Astrocyte (in vitro differentiated cells and primary cell): ENCODE results near the gene CSK. TPM values are rescaled to one million over a fixed set of nuclear protein-coding genes. Genes with fewer than 3 reads are reported as not detected.

Experiments used
- DNase-seq: peaks from one replicate; pipeline ENCODE4 v3.0.0-alpha.2; 2010; ENCODE audit warnings: low read depth
- FAIRE-seq: peaks from 2 replicates; lab custom pipeline; 2011; peaks lifted over from hg19 to GRCh38; lab: Jason Lieb, UNC
- H2AFZ ChIP-seq: 2 replicates; pipeline ENCODE4 v1.6.0; 2012; ENCODE audit warnings: low read depth, low read length, inconsistent platforms
- H3K27ac ChIP-seq: 2 replicates; pipeline ENCODE4 v1.5.1; 2011; ENCODE audit warnings: low read depth, low read length, inconsistent platforms
- H3K27me3 ChIP-seq: 2 replicates; pipeline ENCODE4 v1.6.0; 2011; ENCODE audit warnings: low read length, inconsistent platforms; ENCODE audit not compliant: insufficient read depth
- H3K36me3 ChIP-seq: 2 replicates; pipeline ENCODE4 v1.5.1; 2011; ENCODE audit warnings: low read length, inconsistent platforms; ENCODE audit not compliant: insufficient read depth
- H3K4me1 ChIP-seq: 2 replicates; pipeline ENCODE4 v1.5.1; 2011; ENCODE audit warnings: low read length, inconsistent platforms; ENCODE audit not compliant: insufficient read depth
- H3K4me2 ChIP-seq: 2 replicates; pipeline ENCODE4 v1.6.0; 2012; ENCODE audit warnings: low read length, inconsistent platforms
- H3K4me3 ChIP-seq: 2 replicates; pipeline ENCODE4 v1.5.1; 2011; ENCODE audit warnings: low read depth, mild to moderate bottlenecking, low read length, inconsistent platforms; ENCODE audit not compliant: insufficient read depth
- H3K79me2 ChIP-seq: 2 replicates; pipeline ENCODE4 v1.6.0; 2012; ENCODE audit warnings: mild to moderate bottlenecking, low read length, inconsistent platforms; ENCODE audit not compliant: insufficient read depth
- H3K9ac ChIP-seq: 2 replicates; pipeline ENCODE4 v1.6.0; 2012; ENCODE audit warnings: mild to moderate bottlenecking, low read length, inconsistent platforms
- H3K9me3 ChIP-seq: 2 replicates; pipeline ENCODE4 v1.5.1; 2012; ENCODE audit warnings: low read depth, mild to moderate bottlenecking, low read length, inconsistent platforms; ENCODE audit not compliant: insufficient read depth
- H4K20me1 ChIP-seq: 2 replicates; pipeline ENCODE4 v1.6.0; 2012; ENCODE audit warnings: low read length, inconsistent platforms; ENCODE audit not compliant: insufficient read depth
- H3K27ac Mint-ChIP-seq: one replicate; pipeline ENCODE4 v1.8.0; 2021; ENCODE audit warnings: mild to moderate bottlenecking, mixed read lengths; ENCODE audit not compliant: unreplicated experiment
- H3K27me3 Mint-ChIP-seq: one replicate; pipeline ENCODE4 v1.8.0; 2021; ENCODE audit warnings: low read depth, mixed read lengths; ENCODE audit not compliant: unreplicated experiment
- H3K36me3 Mint-ChIP-seq: one replicate; pipeline ENCODE4 v1.8.0; 2021; ENCODE audit warnings: low read depth, mixed read lengths; ENCODE audit not compliant: unreplicated experiment
- H3K4me1 Mint-ChIP-seq: one replicate; pipeline ENCODE4 v1.8.0; 2021; ENCODE audit warnings: low read depth, mixed read lengths; ENCODE audit not compliant: unreplicated experiment
- H3K4me3 Mint-ChIP-seq: one replicate; pipeline ENCODE4 v1.8.0; 2021; ENCODE audit warnings: mild to moderate bottlenecking, moderate library complexity, mixed read lengths; ENCODE audit not compliant: unreplicated experiment
- H3K9me3 Mint-ChIP-seq: one replicate; pipeline ENCODE4 v1.8.0; 2021; ENCODE audit warnings: mild to moderate bottlenecking, mixed read lengths; ENCODE audit not compliant: unreplicated experiment
- EZH2 ChIP-seq: IDR thresholded peaks from 2 replicates; pipeline ENCODE4 v1.6.1; 2012; ENCODE audit warnings: mild to moderate bottlenecking, low read length, inconsistent platforms; ENCODE audit not compliant: insufficient read depth
- total RNA-seq: library from RNA; stranded (reverse); gene quantifications from 2 replicates; pipeline ENCODE4 v1.2.1, GENCODE V29; 2021
- TF ChIP-seq, protein P1 (sequence below): IDR thresholded peaks from 2 replicates; pipeline ENCODE4 v1.5.1; 2011; ENCODE audit warnings: low read depth, mild to moderate bottlenecking, inconsistent platforms, low read length, moderate library complexity; ENCODE audit not compliant: insufficient read depth

CSK gene
- total RNA-seq, 1 donor from 2014 or later: 49.8 TPM

DNA sequence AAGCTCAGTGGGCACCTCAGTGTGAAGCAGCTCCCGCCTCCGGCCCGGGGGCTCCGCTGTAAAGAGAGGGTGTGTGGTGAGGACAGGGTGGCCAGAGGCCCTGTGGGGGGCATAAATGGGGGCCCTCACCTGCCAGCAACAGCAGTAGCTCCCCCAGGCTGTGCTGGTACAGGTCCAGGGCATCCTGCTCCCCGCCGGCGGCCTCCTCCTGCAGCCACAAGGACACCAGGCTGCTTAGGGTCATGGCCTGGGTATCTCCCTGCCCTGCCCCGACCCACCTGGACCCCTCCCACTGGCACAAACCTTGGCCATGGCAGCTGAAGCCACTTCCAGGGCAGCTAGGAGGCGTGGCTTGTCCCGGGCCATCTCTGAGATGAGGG, 56.2 kb downstream of the CSK start:
- H3K36me3 Mint-ChIP-seq: peaks cover 13% of the 10 kb centered on the region
- peaks cover 1% of the 10 kb centered on the region for H3K27me3 Mint-ChIP-seq
- FAIRE-seq (no peak), DNase-seq (no peak)
- Histone ChIP-seq H3K9ac (no peak overlapping the region), H3K79me2 (no peaks in the 10 kb centered on the region), H3K27ac (no peak overlapping the region), H3K36me3 (no peaks in the 10 kb centered on the region), H3K9me3 (no peaks in the 10 kb centered on the region), H4K20me1 (peaks cover 19% of the 10 kb centered on the region), H3K4me3 (no peak overlapping the region), H3K4me1 (peaks cover 7% of the 10 kb centered on the region), H3K4me2 (no peak overlapping the region), H3K27me3 (no peaks in the 10 kb centered on the region), H2AFZ (no peak overlapping the region)
- peaks cover 2% of the 10 kb centered on the region for H3K4me1 Mint-ChIP-seq
- no peak overlapping the region for H3K4me3 Mint-ChIP-seq
- TF ChIP-seq, protein P1, sequence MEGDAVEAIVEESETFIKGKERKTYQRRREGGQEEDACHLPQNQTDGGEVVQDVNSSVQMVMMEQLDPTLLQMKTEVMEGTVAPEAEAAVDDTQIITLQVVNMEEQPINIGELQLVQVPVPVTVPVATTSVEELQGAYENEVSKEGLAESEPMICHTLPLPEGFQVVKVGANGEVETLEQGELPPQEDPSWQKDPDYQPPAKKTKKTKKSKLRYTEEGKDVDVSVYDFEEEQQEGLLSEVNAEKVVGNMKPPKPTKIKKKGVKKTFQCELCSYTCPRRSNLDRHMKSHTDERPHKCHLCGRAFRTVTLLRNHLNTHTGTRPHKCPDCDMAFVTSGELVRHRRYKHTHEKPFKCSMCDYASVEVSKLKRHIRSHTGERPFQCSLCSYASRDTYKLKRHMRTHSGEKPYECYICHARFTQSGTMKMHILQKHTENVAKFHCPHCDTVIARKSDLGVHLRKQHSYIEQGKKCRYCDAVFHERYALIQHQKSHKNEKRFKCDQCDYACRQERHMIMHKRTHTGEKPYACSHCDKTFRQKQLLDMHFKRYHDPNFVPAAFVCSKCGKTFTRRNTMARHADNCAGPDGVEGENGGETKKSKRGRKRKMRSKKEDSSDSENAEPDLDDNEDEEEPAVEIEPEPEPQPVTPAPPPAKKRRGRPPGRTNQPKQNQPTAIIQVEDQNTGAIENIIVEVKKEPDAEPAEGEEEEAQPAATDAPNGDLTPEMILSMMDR: no peak
- no peak for TF ChIP-seq EZH2
- H3K9me3 Mint-ChIP-seq: peaks cover 2% of the 10 kb centered on the region
- no peak overlapping the region for H3K27ac Mint-ChIP-seq

DNA sequence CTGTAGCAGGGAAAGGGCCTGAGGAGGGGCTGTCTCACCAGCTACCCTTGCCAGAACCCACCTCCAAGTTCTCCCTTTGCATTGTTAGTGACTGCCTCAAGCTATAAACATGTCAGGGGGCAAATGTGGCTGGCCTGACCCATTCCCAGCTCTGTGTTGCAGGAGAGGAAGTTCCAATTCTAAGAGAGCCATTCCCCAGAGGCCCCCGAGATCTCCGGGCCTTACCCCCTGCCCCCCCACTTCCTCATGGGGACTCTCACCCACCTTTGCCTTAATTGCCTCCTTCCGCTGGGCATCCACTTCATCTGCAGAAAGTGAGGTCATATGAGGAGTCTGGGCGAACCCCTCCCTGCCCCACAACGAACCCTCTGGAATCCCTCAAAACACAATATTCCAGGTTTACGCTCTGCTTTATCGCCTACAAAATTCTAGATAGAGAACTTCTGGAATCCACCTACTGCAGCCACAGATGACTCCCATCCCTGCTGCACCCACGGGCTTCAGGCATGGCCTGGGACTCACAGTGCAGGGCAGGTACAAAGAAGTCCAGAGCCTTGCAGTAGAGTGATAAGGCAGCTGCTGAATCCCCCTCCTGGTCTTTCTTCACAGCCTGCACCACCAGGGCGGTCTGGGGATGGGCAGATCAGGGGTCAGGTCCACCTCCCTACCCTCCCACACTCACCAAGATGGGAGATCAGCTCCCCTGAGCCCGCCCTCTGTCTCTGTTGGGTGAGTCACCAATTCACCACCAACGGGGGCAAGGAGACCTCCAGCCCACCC, 57.1 kb downstream of the CSK start:
- DNase-seq: no peak
- no peak overlapping the region for H3K27ac Mint-ChIP-seq
- H3K27me3 ChIP-seq: no peaks in the 10 kb centered on the region
- H3K36me3 ChIP-seq: no peaks in the 10 kb centered on the region
- no peaks in the 10 kb centered on the region for H3K27me3 Mint-ChIP-seq
- no peak overlapping the region for H3K27ac ChIP-seq
- peaks cover 2% of the 10 kb centered on the region for H3K4me1 Mint-ChIP-seq
- H3K4me2 ChIP-seq: no peak overlapping the region
- no peaks in the 10 kb centered on the region for H3K9me3 ChIP-seq
- TF ChIP-seq, protein P1: no peak
- TF ChIP-seq EZH2: no peak
- no peaks in the 10 kb centered on the region for H3K79me2 ChIP-seq
- FAIRE-seq: no peak
- H3K9me3 Mint-ChIP-seq: peaks cover 2% of the 10 kb centered on the region
- no peak overlapping the region for H2AFZ ChIP-seq
- H3K4me3 Mint-ChIP-seq: no peak overlapping the region
- H3K9ac ChIP-seq: no peak overlapping the region
- peaks cover 13% of the 10 kb centered on the region for H3K36me3 Mint-ChIP-seq
- H3K4me1 ChIP-seq: peaks cover 12% of the 10 kb centered on the region
- H4K20me1 ChIP-seq: peaks cover 19% of the 10 kb centered on the region
- no peak overlapping the region for H3K4me3 ChIP-seq
